Skeletal muscle satellite cell (primary cell): ENCODE measurements around the gene PTGIS. TPM values are rescaled to one million over a fixed set of nuclear protein-coding genes. Genes with fewer than 3 reads are reported as not detected.
A peak's percentile ranks its signal among the peaks of the same experiment; 100 is the strongest.
"Not testable (repeated sequence)": the region's sequence is repeated elsewhere in the genome, so short reads cannot be mapped to it uniquely, and the experiment has no call there.

ENCODE experiments used
- H3K27me3 ChIP-seq: 2 replicates; pipeline ENCODE4 v1.7.0; 2013; ENCODE audit warnings: low read length; ENCODE audit not compliant: control insufficient read depth, insufficient read depth
- H3K36me3 ChIP-seq: 2 replicates; pipeline ENCODE4 v1.7.0; 2013; ENCODE audit warnings: mild to moderate bottlenecking, control low read depth, low read length; ENCODE audit not compliant: insufficient read depth
- H3K4me1 ChIP-seq: 2 replicates; pipeline ENCODE4 v1.7.0; 2013; ENCODE audit warnings: low read length; ENCODE audit not compliant: control insufficient read depth, insufficient read depth
- H3K4me2 ChIP-seq: 2 replicates; pipeline ENCODE4 v1.7.0; 2013; ENCODE audit warnings: mild to moderate bottlenecking, low read length
- H3K4me3 ChIP-seq: 2 replicates; pipeline ENCODE4 v1.7.0; 2013; ENCODE audit warnings: low read length
- H3K9ac ChIP-seq: 2 replicates; pipeline ENCODE4 v1.7.0; 2013; ENCODE audit warnings: mild to moderate bottlenecking, low read depth, low read length, moderate library complexity
- H3K9me3 ChIP-seq: replicated peaks from 2 replicates; pipeline ENCODE4 v1.7.0; 2013; ENCODE audit warnings: mild to moderate bottlenecking, control low read depth, low read length
- total RNA-seq: library from RNA; depleted of rRNA; stranded (reverse); fragments of >200 nt; gene quantifications from 2 replicates; pipeline ENCODE4 v1.2.3, GENCODE V29; 2012; rRNA removed

PTGIS gene
- 1.8 and 7.4 TPM in 2 replicates for total RNA-seq

GRCh38 chr20:49567421-49568277, at the start of gene PTGIS:
Gene PTGIS, minus strand, starts transcription at chr20:49568137. Its CDS starts 21 bp downstream, at chr20:49568116.
- H3K36me3 ChIP-seq: no peaks in the 10 kb centered on the region
- peak within 1 kb of the TSS; percentile 69 for H3K4me2 ChIP-seq
- peak within 1 kb of the TSS; percentile 57 for H3K4me3 ChIP-seq
- H3K9me3 ChIP-seq: no peaks in the 10 kb centered on the region
- H3K4me1 ChIP-seq: peaks cover 7% of the 10 kb centered on the region
- peak within 1 kb of the TSS; percentile 27 for H3K9ac ChIP-seq
- peaks cover 32% of the 10 kb centered on the region for H3K27me3 ChIP-seq

GRCh38 chr20:49617394-49617793, 49.5 kb upstream of the PTGIS start:
- not testable (repeated sequence) for H3K4me1 ChIP-seq, H3K4me2 ChIP-seq, H3K4me3 ChIP-seq, H3K9ac ChIP-seq, H3K9me3 ChIP-seq, H3K36me3 ChIP-seq
- H3K27me3 ChIP-seq: peaks cover 18% of the 10 kb centered on the region

DNA sequence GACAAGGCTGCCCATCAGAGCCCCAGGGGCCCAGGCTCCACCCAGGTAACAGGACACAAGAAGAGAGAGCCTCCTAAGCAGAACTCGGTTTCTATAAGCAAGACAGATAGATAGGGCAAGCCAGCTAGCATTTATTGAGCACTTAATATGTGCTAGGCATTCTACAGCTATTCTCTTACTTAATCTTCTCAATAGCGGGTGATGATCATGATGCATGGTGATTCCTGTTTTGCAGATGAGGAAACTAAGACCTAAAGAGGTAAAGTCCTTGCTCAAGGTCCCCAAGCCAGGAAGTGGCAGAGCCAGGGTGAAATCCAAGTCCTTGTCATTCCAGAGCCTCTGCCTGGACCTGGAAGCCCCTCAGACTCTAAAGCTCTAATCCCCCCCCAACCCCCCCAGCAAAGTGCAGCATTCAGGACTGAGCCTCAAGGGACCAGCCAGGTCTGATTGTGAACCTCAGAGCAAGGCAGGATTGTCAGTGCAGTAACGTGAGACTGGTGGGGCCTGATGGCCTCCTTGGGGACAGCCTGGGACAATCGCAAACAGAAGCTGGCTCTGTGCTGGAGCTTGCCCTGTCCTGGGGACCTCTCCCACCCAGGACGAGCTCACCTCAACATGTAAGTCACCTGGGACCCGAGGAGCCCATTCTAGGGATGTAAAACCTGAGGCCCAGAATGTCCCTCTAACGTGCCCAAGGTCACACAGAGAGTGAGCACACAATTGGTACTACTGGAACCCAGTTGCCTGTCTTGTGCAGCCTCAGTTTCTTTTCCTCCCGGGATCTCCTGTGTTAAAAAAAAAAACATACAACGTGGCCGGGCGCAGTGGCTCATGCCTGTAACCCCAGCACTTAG, 48.4 kb upstream of the PTGIS start:
- peaks cover 6% of the 10 kb centered on the region for H3K4me1 ChIP-seq
- H3K9me3 ChIP-seq: peaks cover 2% of the 10 kb centered on the region
- H3K4me2 ChIP-seq: no peak overlapping the region
- peaks cover 13% of the 10 kb centered on the region for H3K27me3 ChIP-seq
- H3K4me3 ChIP-seq: no peak overlapping the region
- H3K9ac ChIP-seq: no peak overlapping the region
- no peaks in the 10 kb centered on the region for H3K36me3 ChIP-seq

DNA sequence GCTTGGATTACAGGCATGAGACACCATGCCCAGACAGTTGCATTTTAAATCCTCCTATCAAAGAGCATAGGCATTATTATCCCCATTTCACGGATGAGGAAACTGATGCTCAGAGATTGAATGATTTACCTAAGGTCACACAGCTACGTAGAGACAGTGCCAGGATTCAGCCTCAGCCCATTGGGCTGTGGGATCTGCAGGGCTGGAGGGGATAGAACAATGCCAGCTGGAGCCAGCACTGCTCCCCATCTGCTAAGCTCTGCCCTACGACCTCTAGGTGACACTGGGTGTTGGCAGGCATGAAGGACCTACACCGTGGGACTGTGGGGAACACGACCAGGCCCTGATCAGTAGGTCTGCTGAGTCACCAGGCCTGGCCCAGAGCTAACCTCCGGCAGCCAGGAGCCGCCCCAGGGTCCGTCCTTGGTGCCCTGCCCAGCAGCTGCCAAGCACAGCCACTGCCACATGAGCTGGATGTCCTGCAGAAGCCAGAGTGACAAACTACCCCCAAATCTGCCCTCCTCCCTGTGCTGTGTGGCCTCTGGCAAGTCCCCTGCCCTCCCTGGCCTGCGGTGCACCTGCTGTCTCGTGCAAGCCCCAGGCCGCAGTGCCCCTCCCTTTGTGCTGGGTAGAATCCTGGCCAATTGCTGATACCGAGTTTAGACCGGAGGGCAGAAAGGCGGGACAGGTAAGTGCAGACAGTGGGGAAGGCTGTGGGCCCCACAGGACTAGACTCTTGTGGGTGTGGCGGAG, 47.6 kb upstream of the PTGIS start:
- Histone ChIP-seq H3K4me3 (no peak overlapping the region), H3K9me3 (no peaks in the 10 kb centered on the region), H3K4me2 (no peak overlapping the region), H3K4me1 (peaks cover 9% of the 10 kb centered on the region), H3K36me3 (no peaks in the 10 kb centered on the region), H3K27me3 (peaks cover 8% of the 10 kb centered on the region), H3K9ac (no peak overlapping the region)

GRCh38 chr20:49615051-49615400, 47.1 kb upstream of the PTGIS start:
- not testable (repeated sequence) for H3K4me3 ChIP-seq, H3K27me3 ChIP-seq, H3K9ac ChIP-seq, H3K4me1 ChIP-seq, H3K36me3 ChIP-seq, H3K4me2 ChIP-seq, H3K9me3 ChIP-seq

DNA sequence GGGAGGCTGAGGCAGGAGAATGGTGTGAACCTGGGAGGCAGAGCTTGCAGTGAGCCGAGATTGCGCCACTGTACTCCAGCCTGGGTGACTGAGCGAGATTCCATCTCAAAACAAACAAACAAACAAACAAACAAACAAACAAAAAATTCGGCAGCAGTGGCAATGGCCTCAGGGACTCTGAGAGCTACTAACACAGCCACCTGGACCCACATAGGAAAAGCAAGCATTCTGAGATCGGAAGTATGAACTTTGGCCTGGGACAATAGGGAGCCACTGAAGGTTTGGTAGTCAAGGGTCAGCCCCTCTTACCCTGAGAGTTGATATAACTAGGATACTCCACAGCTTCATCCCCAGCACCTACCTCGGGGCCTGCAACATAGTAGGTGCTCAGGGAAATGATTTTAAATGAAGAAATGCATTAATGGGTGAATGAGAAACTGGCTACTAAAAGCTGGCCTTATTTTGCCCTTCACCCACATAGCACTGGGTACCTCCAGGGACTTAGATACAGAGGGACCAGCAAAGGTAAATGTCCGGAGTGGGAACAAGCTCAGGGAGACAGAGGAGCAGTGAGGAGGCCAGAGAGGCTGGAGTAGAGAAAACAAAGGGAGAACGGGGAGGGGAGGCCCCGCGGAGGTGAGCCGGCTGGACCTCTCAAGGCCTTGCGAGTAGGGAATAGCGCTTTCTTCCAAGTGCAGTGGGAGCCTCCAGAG, 46.6 kb upstream of the PTGIS start:
- Histone ChIP-seq H3K9me3 (no peaks in the 10 kb centered on the region), H3K9ac (no peak overlapping the region), H3K4me3 (no peak overlapping the region), H3K4me1 (peaks cover 9% of the 10 kb centered on the region), H3K27me3 (peaks cover 8% of the 10 kb centered on the region), H3K36me3 (no peaks in the 10 kb centered on the region), H3K4me2 (no peak overlapping the region)

DNA sequence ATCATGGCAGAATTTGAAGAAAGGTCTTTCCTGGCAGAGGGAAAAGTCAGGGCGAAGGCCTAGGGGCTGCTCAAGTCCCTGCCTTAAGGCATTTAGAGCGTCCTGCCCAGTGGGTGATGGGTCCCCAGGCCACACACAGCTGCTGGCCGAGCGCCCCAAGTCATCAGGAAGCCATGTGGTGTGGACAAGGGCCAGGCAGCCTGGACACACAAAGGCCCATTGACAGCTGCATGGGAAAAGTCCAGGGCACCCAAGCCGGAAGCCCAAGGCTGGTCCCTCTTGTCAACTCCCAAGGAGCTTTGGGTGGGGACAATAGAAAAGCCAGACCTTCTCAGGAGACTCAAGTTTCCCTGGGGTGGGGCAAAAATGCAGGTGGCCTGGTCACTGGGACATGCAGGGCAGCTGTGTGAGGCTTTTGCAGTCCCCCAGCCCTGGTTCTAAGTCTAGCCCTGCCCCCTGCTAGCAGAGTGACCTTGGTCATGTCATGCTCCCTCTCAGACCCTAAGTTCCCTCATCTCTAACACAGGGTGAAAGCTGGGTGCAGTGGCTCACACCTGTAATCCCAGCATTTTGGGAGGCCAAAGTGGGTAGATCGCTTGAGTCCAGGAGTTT, 44.3 kb upstream of the PTGIS start:
- no peak overlapping the region for H3K4me2 ChIP-seq
- no peak overlapping the region for H3K4me3 ChIP-seq
- no peak overlapping the region for H3K9ac ChIP-seq
- no peaks in the 10 kb centered on the region for H3K9me3 ChIP-seq
- H3K4me1 ChIP-seq: peaks cover 9% of the 10 kb centered on the region
- no peaks in the 10 kb centered on the region for H3K36me3 ChIP-seq
- H3K27me3 ChIP-seq: peaks cover 8% of the 10 kb centered on the region

DNA sequence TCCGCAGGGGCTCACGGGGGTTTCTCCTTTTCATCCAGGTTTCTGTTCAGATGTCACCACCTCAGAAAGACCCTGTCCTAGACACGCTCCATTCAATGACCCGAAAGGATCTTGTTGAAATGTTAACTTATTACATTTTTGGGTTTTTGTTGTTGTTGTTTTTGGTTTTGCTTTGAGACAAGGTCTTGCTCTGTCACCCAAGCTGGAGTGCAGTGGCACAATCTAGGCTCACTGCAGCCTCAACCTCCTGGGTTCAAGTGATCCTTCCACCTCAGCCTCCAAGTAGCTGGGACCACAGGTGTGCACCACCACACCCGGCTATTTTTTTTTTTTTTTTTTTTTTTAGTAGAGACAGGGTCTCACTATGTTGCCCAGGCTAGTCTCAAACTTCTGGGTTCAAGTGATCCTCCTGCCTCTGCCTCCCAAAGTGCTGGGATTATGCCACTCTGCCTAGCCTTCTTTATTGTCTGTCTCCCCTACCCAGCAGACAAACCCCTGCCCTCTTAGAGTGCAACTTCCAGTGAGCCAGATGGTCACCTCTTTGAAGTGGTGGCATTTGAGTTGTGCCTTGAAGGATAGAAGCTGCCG, 43.7 kb upstream of the PTGIS start:
- H3K4me1 ChIP-seq, H3K36me3 ChIP-seq, H3K9ac ChIP-seq, H3K27me3 ChIP-seq, H3K4me3 ChIP-seq, H3K9me3 ChIP-seq: not testable (repeated sequence)
- H3K4me2 ChIP-seq: peak overlapping the region; percentile 69

DNA sequence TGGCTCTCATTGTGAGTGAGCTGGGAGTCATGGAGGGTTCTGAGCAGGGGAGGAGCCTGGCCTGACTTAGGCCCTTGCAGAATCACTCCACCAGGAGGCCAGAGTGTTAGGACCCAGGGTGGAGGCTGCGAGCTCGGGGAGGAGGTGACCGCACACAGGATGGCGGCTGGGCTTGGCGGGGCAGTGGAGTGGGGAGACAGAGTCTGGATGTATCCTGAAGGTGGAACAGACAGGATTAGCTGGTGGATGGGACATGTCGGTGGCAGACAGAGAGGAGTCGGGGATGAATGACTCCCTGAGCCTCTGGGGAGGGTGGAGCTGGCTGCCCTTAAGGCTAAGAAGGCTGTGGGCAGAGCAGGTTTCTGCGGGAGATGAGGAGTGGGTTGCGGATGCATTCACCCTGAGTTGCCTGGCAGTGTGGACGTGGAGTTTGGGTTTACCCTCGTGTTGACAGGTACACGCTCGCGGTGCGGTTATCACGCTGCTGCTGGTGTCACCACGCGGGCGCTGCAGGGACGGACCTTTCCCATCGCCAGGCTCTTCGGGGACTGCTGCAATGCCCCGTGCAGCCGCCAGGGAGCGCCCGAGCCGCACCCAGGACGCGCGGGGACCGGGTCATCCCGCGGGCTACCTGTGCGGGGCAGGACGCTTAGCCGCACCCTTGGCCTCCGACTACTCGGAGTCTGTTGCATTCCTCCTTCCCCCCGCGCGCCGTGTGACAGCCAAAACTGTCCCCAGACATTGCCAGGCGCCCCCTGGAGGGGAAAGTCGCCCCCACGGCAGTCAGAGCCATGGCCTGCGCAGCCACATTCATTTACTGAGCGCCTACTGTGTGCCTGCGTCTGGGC, 43.0 kb upstream of the PTGIS start:
- Histone ChIP-seq H3K27me3 (peaks cover 8% of the 10 kb centered on the region), H3K4me2 (peak overlapping the region; percentile 69), H3K4me3 (no peak overlapping the region), H3K9me3 (no peaks in the 10 kb centered on the region), H3K36me3 (no peaks in the 10 kb centered on the region), H3K4me1 (peaks cover 10% of the 10 kb centered on the region), H3K9ac (no peak overlapping the region)
